Small intestine (tissue), 7 donors: ENCODE results near the gene SMTN. TPM values are rescaled to one million over a fixed set of nuclear protein-coding genes. Genes with fewer than 3 reads are reported as not detected.

Experiments used
- DNase-seq, 2 donors: peaks; one replicate each; pipeline versions ENCODE4 v3.0.0 to v3.0.0-alpha.2; 2013
- FAIRE-seq: peaks from 2 replicates; lab custom pipeline; 2012; peaks lifted over from hg19 to GRCh38; lab: Jason Lieb, UNC
- H3K27ac ChIP-seq, 3 donors: one replicate each; pipeline ENCODE4 v1.5.1; 2013; ENCODE audit warnings: low read length in 2 of 3, mild to moderate bottlenecking in 2 of 3, control low read depth in 1 of 3, inconsistent platforms in 1 of 3, low read depth in 1 of 3, moderate library complexity in 1 of 3
- H3K27me3 ChIP-seq, 3 donors: one replicate each; pipeline ENCODE4 v1.6.1; 2013; ENCODE audit warnings: low read length in 3 of 3, inconsistent platforms in 1 of 3; ENCODE audit not compliant: control insufficient read depth in 3 of 3, insufficient read depth in 3 of 3
- H3K36me3 ChIP-seq, 3 donors: one replicate each; pipeline ENCODE4 v1.6.1; 2013; ENCODE audit warnings: low read length in 3 of 3, inconsistent platforms in 1 of 3, low read depth in 1 of 3, mild to moderate bottlenecking in 1 of 3, moderate library complexity in 1 of 3; ENCODE audit not compliant: control insufficient read depth in 3 of 3, insufficient read depth in 2 of 3
- H3K4me1 ChIP-seq, 3 donors: one replicate each; pipeline ENCODE4 v1.6.1; 2013; ENCODE audit warnings: low read length in 2 of 3, inconsistent platforms in 1 of 3, low read depth in 1 of 3, mild to moderate bottlenecking in 1 of 3, moderate library complexity in 1 of 3; ENCODE audit not compliant: control insufficient read depth in 3 of 3, insufficient read depth in 2 of 3
- H3K4me3 ChIP-seq, 3 donors: one replicate each; pipeline ENCODE4 v1.5.1; 2013; ENCODE audit warnings: low read length in 3 of 3, control low read depth in 1 of 3, inconsistent platforms in 1 of 3, low read depth in 1 of 3, mild to moderate bottlenecking in 1 of 3, moderate library complexity in 1 of 3
- H3K9me3 ChIP-seq, 2 donors: one replicate each; pipeline ENCODE4 v1.6.1; 2013; ENCODE audit warnings: low read depth in 1 of 2, low read length in 1 of 2; ENCODE audit not compliant: control insufficient read depth in 2 of 2, insufficient read depth in 1 of 2
- WGBS, 3 donors: extraction: QIAGEN DNeasy Blood & Tissue Kit; methylation state at CpG; one replicate each; pipeline ENCODE4 v1.1.7; 2013; 5-methylcytosine and 5-hydroxymethylcytosine counted together
- polyA plus RNA-seq, 4 donors: library from polyadenylated mRNA; stranded (reverse) in 3 of 4; unstranded in 1 of 4; fragments of 200-250 nt in 3 of 4; fragments of 120-200 nt in 1 of 4; gene quantifications; one replicate each; pipeline versions ENCODE4 v1.2.1 to v1.2.3, GENCODE V29; 2013
- donor health status: healthy with polysubstance abuse.
- donor health status: control.
- donor health status: control.
- donor health status: Bipolar disorder and iron deficiency.
- donor health status: healthy.

The SMTN gene
- polyA plus RNA-seq, 4 donors, result 7.8 to 74.8 (median 44.2) TPM

DNA sequence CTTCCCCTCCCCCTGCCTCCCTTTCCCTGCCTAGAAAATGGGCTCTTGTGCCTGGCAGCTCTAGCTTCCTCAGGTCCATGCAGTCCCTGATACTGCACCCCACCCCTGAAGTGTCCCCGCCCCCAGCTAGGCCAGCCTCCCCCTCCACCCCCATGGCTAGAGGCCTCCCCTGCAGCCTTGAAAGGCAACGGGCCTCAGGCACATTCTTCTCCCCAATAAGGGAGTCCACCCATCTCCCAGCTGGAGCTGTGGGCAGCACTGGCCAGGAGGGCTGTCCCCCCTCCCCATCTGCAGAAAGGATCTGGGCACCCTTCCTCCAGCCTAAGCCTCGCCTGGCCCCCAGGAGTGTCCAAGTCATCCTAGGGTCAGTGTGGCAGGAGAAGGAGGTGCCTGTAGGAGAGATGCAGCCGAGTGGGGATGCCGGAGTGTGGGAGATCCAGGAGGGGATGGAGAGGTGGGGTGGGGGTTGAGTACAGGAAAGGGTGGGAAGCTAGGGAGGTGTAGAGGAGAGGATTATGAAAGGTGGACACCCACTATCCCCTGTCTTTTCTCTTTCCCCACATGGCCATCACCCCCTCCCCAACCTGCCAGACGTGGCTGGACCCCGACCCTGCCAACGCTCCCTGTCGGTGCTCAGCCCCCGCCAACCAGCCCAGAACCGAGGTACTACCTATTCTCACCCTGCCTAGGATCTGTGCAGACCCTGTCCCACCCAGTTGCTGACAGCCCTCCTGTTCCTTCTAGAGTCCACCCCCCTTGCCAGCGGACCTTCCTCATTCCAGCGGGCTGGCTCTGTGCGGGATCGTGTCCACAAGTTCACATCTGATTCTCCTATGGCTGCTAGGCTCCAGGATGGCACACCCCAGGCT lies 9.3 kb downstream of the SMTN start:
- Histone ChIP-seq H3K36me3 (peaks cover 0 to 100% (median 9%) of the 10 kb centered on the region in 3 donors), H3K4me3 (no peak overlapping the region)

DNA sequence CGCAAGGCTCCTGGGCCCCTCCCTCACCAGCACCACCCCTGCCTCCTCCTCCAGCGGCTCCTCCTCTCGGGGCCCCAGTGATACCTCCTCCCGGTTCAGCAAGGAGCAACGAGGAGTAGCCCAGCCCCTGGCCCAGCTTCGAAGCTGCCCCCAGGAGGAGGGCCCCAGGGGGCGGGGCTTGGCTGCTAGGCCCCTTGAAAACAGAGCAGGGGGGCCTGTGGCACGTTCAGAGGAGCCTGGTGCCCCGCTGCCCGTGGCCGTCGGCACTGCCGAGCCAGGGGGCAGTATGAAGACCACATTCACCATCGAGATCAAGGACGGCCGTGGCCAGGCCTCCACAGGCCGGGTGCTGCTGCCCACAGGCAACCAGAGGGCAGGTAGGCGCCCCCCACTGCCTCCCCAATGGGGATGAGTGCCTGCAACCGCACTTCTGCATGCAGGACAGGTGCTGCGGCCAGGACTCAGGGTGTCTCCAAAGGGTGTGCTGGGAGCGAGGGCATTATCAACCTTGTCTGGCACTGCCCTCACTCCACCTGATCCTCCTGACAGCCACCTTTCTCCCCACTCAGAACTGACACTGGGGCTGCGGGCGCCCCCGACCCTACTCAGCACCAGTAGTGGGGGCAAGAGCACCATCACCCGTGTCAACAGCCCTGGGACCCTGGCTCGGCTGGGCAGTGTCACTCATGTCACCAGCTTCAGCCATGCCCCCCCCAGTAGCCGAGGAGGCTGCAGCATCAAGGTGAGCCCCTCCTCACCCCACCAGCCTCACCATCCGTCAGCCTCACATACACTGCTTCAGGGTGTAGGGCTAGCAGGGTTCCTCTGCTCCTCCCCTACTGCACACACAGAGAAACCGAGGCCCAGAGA lies 10.2 kb downstream of the SMTN start:
- Histone ChIP-seq H3K9me3 (no peaks in the 10 kb centered on the region), H3K4me1 (peaks cover 0 to 10% (median 0%) of the 10 kb centered on the region in 3 donors), H3K36me3 (peaks cover 0 to 100% (median 13%) of the 10 kb centered on the region in 3 donors), H3K4me3 (no peak overlapping the region), H3K27me3 (no peaks in the 10 kb centered on the region), H3K27ac (peak overlapping the region in 2 of 3 donors; percentile 16 to 37)
- DNase-seq (no peak), FAIRE-seq (no peak)
- whole genome bisulfite sequencing, 3 donors, result 83 to 89% (median 84%) methylated on average over 29 of the region's 29 CpGs

More for the DNA sequence above, 9.3 kb downstream of the SMTN start:
- Histone ChIP-seq H3K27me3 (no peaks in the 10 kb centered on the region), H3K9me3 (no peaks in the 10 kb centered on the region), H3K4me1 (peaks cover 0 to 16% (median 0%) of the 10 kb centered on the region in 3 donors), H3K27ac (peak overlapping the region in 2 of 3 donors; percentile 37 to 39)
- DNase-seq, result peak in 1 of 2 donors; percentile 1
- WGBS, 3 donors, result 84 to 89% (median 84%) methylated on average over 12 to 15 of the region's 15 CpGs
- FAIRE-seq, result no peak

- Histone ChIP-seq H3K27ac (no peak overlapping the region), H3K4me3 (no peak overlapping the region), H3K36me3 (peaks cover 0 to 100% (median 13%) of the 10 kb centered on the region in 3 donors), H3K4me1 (peaks cover 0 to 2% (median 0%) of the 10 kb centered on the region in 3 donors), H3K27me3 (no peaks in the 10 kb centered on the region), H3K9me3 (no peaks in the 10 kb centered on the region)
- WGBS, 3 donors, result 89 to 95% (median 90%) methylated on average over 9 of the region's 9 CpGs
- FAIRE-seq (no peak), DNase-seq (no peak)
Measured at GRCh38 chr22:31092161-31092560, 11.0 kb downstream of the SMTN start.

GRCh38 chr22:31093086-31093850 lies 12.2 kb downstream of the SMTN start:
- no peak for DNase-seq
- Histone ChIP-seq H3K4me1 (peaks cover 0 to 5% (median 0%) of the 10 kb centered on the region in 3 donors), H3K27ac (no peak overlapping the region), H3K9me3 (no peaks in the 10 kb centered on the region), H3K4me3 (no peak overlapping the region), H3K36me3 (peaks cover 0 to 97% (median 13%) of the 10 kb centered on the region in 3 donors), H3K27me3 (no peaks in the 10 kb centered on the region)
- WGBS, 3 donors, result 86 to 89% (median 89%) methylated on average over 27 to 33 of the region's 33 CpGs
- no peak for FAIRE-seq

- Histone ChIP-seq H3K4me3 (no peak overlapping the region), H3K9me3 (no peaks in the 10 kb centered on the region), H3K27ac (peak overlapping the region in 1 of 3 donors; percentile 12), H3K27me3 (no peaks in the 10 kb centered on the region), H3K36me3 (peaks cover 0 to 97% (median 15%) of the 10 kb centered on the region in 3 donors), H3K4me1 (peaks cover 0 to 9% (median 0%) of the 10 kb centered on the region in 3 donors)
- no peak for FAIRE-seq
- WGBS, 3 donors, result 64 to 74% (median 71%) methylated on average over 5 of the region's 5 CpGs
- no peak for DNase-seq
Measured at GRCh38 chr22:31094021-31094551, 13.0 kb downstream of the SMTN start.

DNA sequence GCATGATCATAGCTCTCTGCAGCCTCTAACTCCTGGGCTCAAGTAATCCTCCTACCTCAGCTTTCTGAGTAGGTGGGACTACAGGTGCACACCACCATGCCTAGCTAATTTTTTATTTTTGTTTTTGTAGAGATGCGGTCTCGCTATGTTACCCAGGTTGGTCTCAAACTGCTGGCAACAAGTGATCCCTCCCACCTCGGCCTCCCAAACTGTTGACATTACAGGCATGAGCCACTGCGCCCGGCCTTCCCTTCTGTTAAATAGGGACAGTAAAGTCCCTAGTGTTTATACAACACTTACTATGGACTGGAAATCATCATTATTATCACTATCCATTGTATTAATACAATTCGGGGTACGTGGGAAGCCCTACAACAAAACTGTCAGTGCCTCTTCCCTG lies 13.6 kb downstream of the SMTN start:
- no peak for DNase-seq
- 89 to 93% (median 90%) methylated on average over 7 of the region's 7 CpGs for WGBS, 3 donors
- Histone ChIP-seq H3K27me3 (no peaks in the 10 kb centered on the region), H3K4me3 (no peak overlapping the region), H3K27ac (no peak overlapping the region), H3K36me3 (peaks cover 0 to 97% (median 20%) of the 10 kb centered on the region in 3 donors), H3K9me3 (no peaks in the 10 kb centered on the region), H3K4me1 (peaks cover 0 to 9% (median 0%) of the 10 kb centered on the region in 3 donors)
- FAIRE-seq, result no peak

GRCh38 chr22:31095637-31096249 lies 14.6 kb downstream of the SMTN start:
- 81 to 85% (median 83%) methylated on average over 3 of the region's 3 CpGs for WGBS, 3 donors
- Histone ChIP-seq H3K9me3 (no peaks in the 10 kb centered on the region), H3K27ac (no peak overlapping the region), H3K4me1 (peaks cover 0 to 9% (median 0%) of the 10 kb centered on the region in 3 donors), H3K4me3 (no peak overlapping the region), H3K27me3 (no peaks in the 10 kb centered on the region), H3K36me3 (peaks cover 2 to 96% (median 27%) of the 10 kb centered on the region in 3 donors)
- DNase-seq (no peak), FAIRE-seq (no peak)
